ENCODE data around the gene TUBA8. TPM values are rescaled to one million over a fixed set of nuclear protein-coding genes. Genes with fewer than 3 reads are reported as not detected.
"Not testable (repeated sequence)": the region's sequence is repeated elsewhere in the genome, so short reads cannot be mapped to it uniquely, and the experiment has no call there.

The TUBA8 gene
- total RNA-seq, 2 donors from 2014 or later, result 1.3 to 2.9 TPM

DNA sequence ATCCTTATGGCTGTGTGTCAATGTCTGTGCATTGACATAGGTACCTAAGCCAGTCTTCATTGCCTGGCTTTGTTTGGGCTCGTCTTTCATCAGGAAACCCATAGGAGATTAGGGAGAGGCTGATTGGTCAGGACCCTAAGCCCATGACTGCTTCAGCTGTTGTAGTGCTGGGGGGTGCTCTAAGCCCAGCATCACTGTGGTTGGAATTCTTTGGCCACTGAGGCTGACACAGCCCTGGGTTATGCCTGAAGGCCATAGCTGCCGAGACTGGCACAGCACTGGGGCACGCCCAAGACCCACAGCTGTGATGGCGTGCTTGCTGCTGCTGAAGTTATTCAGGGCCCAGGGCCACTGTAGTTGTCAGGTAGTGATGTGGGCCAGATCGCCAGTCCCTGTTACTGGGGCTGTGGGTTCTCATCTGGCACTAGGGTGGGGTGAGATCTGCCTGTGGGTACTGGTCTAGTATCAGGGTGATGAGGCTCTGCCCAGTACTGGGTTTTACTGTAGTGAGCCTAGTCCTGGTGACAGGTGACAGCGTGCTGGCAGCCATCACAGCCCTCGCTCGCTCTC is 44.3 kb downstream of the TUBA8 start:
- TF ChIP-seq POLR2A (IDR thresholded peaks at IDR 0.05) (no peak), POLR2AphosphoS5 (IDR thresholded peaks at IDR 0.05) (no peak)
- TF ChIP-seq, protein P1, sequence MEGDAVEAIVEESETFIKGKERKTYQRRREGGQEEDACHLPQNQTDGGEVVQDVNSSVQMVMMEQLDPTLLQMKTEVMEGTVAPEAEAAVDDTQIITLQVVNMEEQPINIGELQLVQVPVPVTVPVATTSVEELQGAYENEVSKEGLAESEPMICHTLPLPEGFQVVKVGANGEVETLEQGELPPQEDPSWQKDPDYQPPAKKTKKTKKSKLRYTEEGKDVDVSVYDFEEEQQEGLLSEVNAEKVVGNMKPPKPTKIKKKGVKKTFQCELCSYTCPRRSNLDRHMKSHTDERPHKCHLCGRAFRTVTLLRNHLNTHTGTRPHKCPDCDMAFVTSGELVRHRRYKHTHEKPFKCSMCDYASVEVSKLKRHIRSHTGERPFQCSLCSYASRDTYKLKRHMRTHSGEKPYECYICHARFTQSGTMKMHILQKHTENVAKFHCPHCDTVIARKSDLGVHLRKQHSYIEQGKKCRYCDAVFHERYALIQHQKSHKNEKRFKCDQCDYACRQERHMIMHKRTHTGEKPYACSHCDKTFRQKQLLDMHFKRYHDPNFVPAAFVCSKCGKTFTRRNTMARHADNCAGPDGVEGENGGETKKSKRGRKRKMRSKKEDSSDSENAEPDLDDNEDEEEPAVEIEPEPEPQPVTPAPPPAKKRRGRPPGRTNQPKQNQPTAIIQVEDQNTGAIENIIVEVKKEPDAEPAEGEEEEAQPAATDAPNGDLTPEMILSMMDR (IDR thresholded peaks at IDR 0.05), result no peak
- H3K36me3 ChIP-seq, result no peaks in the 10 kb centered on the region
- WGBS, result 95% methylated on average over 5 of the region's 8 CpGs
- no peak overlapping the region for H3K27ac ChIP-seq
- H3K4me1 ChIP-seq (replicated peaks), result no peaks in the 10 kb centered on the region
- DNase-seq (ENCODE audit: low spot score), result no peak
- H3K27me3 ChIP-seq (replicated peaks; ENCODE audit: insufficient read depth), result no peaks in the 10 kb centered on the region
- intact Hi-C loops (cut with DNase I), result no loop called here
- no peaks in the 10 kb centered on the region for H3K9me3 ChIP-seq
- H3K4me3 ChIP-seq, result no peak overlapping the region

DNA sequence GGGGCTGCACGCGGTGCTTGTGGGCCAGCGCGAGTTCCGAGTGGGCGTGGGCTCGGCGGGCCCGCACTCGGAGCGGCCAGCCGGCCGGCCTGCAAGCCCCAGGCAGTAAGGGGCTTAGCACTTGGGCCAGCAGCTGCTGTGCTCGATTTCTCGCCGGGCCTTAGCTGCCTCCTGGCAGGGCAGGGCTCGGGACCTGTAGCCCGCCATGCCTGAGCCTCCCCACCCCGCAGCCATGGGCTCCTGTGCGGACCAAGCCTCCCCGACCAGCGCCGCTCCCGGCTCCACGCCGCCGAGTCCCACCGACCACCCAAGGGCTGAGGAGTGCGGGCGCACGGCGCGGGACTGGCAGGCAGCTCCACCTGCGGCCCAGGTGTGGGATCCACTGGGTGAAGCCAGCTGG is 44.9 kb downstream of the TUBA8 start:
- H3K4me3 ChIP-seq; H3K4me1 ChIP-seq (replicated peaks); H3K9me3 ChIP-seq; H3K27me3 ChIP-seq (replicated peaks; ENCODE audit: insufficient read depth); H3K36me3 ChIP-seq; H3K27ac ChIP-seq; DNase-seq (ENCODE audit: low spot score); intact Hi-C loops (cut with DNase I): not testable (repeated sequence)
- 97% methylated on average over 34 of the region's 34 CpGs for WGBS

DNA sequence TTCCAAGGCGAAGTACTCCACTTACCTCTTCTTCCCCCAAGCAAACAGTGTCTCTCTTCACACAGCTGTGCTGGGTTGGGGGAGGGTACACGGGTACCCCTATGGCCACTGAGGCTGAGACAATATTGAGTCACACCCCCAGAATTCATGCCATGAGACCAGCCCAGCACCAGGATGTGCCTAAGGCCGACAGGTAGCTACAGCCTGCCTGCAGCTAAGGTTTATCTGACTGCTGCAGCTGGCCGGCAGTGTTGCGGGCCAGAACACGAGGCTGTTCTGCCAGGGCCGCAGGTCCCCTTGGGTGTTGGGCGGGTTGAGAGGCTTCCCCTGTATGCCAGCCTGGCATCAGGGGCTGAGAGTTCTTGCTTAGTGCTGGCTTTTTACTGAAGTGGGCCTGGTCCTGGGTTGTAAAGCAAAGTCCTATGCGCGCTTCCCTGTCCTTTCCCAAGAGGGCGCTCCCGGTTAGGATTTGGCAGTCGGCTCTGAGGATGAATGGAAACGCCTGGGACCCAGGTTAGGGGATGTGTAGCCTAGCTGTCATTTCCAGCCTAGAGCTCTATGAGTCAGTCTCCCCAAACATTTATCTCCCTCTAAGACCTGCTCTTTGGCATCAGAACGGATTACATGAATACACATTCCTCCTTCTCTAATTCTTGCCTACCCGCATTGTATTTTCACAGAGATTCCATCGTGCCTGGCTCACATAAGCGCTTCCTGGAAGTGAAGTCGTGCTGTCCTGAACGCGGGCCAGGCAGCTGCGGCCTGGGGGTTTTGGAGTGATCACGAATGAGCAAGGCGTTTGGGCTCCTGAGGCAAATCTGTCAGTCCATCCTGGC is 46.5 kb downstream of the TUBA8 start:
- TF ChIP-seq POLR2AphosphoS5 (IDR thresholded peaks at IDR 0.05) (no peak), POLR2A (IDR thresholded peaks at IDR 0.05) (no peak)
- TF ChIP-seq, protein P1 (IDR thresholded peaks at IDR 0.05), result peak in 3 of 4 experiments; percentile 30 to 56 (median 39)
- no peaks in the 10 kb centered on the region for H3K36me3 ChIP-seq
- peak; percentile 55 for DNase-seq (ENCODE audit: low spot score)
- WGBS, result 42% methylated on average over 24 of the region's 24 CpGs
- no peaks in the 10 kb centered on the region for H3K9me3 ChIP-seq
- H3K27me3 ChIP-seq (replicated peaks; ENCODE audit: insufficient read depth), result no peaks in the 10 kb centered on the region
- no peaks in the 10 kb centered on the region for H3K4me1 ChIP-seq (replicated peaks)
- intact Hi-C loops (cut with DNase I), result no loop called here
- no peak overlapping the region for H3K27ac ChIP-seq
- no peak overlapping the region for H3K4me3 ChIP-seq

DNA sequence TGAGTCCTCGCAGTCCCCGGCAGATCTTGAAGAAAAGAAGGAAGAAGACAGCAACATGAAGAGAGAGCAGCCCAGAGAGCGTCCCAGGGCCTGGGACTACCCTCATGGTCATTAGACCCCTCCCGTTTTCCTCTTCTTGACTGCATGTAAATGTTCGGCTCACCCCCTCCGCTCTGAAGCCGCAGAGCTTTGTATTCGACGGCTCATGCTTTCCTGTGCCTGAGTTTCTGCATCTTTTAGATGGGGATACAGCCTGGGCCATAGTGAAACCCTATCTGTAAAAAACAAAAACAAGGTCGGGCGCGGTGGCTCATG is 47.1 kb downstream of the TUBA8 start:
- no peaks in the 10 kb centered on the region for H3K36me3 ChIP-seq
- no peak for DNase-seq (ENCODE audit: low spot score)
- H3K9me3 ChIP-seq, result no peaks in the 10 kb centered on the region
- intact Hi-C loops (cut with DNase I), result no loop called here
- H3K27me3 ChIP-seq (replicated peaks; ENCODE audit: insufficient read depth), result no peaks in the 10 kb centered on the region
- TF ChIP-seq POLR2AphosphoS5 (IDR thresholded peaks at IDR 0.05) (no peak), POLR2A (IDR thresholded peaks at IDR 0.05) (no peak)
- TF ChIP-seq, protein P1 (IDR thresholded peaks at IDR 0.05), result no peak
- H3K4me1 ChIP-seq (replicated peaks), result no peaks in the 10 kb centered on the region
- H3K4me3 ChIP-seq, result no peak overlapping the region
- 89% methylated on average over 12 of the region's 12 CpGs for WGBS
- no peak overlapping the region for H3K27ac ChIP-seq

DNA sequence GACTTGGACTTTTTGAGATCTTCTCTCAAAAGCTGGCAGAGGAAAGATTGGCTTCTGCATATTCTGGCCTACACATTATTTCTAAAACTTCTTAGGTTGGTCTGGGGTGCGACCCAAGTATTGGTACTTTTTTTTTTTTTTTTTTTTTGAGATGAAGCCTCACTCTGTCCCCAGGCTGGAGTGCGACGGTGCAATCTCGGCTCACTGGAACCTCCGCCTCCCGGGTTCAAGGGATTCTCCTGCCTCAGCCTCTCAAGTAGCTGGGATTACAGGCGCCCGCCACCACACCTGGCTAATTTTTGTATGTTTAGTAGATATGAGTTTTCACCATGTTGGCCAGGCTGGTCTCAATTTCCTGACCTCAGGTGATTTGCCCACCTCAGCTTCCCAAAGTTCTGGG is 50.0 kb downstream of the TUBA8 start:
- intact Hi-C loops (cut with DNase I); H3K4me1 ChIP-seq (replicated peaks); H3K36me3 ChIP-seq; DNase-seq (ENCODE audit: low spot score); H3K27me3 ChIP-seq (replicated peaks; ENCODE audit: insufficient read depth); H3K9me3 ChIP-seq; H3K4me3 ChIP-seq; H3K27ac ChIP-seq: not testable (repeated sequence)
- WGBS, result 97% methylated on average over 8 of the region's 8 CpGs

DNA sequence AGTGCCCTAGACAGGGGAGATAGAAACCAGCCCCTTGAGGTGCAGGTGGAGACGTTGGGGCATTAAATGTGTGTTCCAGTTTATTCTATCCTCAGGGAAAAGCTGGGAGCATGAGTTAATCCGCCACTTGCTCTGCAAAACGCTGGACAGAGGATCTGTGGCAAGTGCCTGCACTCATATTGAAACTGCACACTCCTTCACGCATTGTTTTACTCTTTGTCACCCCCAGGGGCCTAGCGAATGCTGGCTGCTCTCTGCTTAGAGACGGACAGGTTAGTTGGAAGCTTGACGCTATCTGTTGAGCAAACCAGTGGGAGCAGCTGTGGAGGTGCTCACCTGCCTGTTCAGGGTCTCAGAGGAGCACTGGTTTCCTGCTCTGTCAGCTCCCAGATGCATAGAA is 53.2 kb downstream of the TUBA8 start:
- 73% methylated on average over 7 of the region's 7 CpGs for WGBS
- H3K27ac ChIP-seq; H3K27me3 ChIP-seq (replicated peaks; ENCODE audit: insufficient read depth); H3K4me1 ChIP-seq (replicated peaks); H3K36me3 ChIP-seq; H3K4me3 ChIP-seq; H3K9me3 ChIP-seq; intact Hi-C loops (cut with DNase I); DNase-seq (ENCODE audit: low spot score): not testable (repeated sequence)

DNA sequence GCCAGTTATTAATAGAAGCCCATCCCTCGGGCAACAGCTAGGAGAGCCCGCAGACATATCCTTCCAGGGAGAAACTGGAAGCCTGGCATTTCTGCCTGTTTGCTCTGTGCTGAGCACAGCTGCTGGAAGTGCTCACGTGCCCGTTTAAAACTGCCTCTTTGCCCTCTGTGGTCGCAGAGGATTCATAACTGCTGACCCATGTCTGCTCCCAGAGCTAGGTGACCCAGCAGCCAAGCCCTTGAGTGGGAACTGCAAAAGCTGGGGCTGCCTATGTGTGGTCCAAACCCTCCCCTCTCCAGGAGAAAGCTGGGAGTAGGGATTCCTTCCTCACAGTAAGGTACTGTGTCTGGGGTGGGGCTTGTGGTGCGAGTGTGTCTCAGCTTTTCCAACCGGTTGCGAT is 54.0 kb downstream of the TUBA8 start:
- H3K4me3 ChIP-seq; H3K27me3 ChIP-seq (replicated peaks; ENCODE audit: insufficient read depth); H3K4me1 ChIP-seq (replicated peaks); H3K27ac ChIP-seq; H3K9me3 ChIP-seq; intact Hi-C loops (cut with DNase I); DNase-seq (ENCODE audit: low spot score); H3K36me3 ChIP-seq: not testable (repeated sequence)
- WGBS, result 41% methylated on average over 4 of the region's 8 CpGs

DNA sequence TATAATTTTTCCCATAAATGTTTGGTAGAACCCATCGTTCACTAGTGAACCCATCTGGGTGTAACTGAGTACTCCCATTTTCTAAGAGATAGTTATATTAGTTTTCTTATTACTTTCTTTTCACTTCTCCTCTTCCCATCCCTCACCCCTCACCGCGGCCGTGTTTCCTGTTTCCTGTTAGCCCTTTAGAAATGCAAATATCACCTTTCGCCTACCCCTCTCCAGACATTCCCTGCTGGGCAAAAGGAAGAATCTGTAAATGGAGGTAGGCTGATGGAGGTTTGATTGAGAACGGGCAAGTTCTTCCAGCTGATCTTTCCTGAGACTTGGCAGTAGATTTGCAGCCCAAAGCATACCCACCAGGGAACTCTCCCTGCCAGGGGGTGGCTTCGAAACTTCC is 54.7 kb downstream of the TUBA8 start:
- 100% methylated on average over 2 of the region's 7 CpGs for WGBS

DNA sequence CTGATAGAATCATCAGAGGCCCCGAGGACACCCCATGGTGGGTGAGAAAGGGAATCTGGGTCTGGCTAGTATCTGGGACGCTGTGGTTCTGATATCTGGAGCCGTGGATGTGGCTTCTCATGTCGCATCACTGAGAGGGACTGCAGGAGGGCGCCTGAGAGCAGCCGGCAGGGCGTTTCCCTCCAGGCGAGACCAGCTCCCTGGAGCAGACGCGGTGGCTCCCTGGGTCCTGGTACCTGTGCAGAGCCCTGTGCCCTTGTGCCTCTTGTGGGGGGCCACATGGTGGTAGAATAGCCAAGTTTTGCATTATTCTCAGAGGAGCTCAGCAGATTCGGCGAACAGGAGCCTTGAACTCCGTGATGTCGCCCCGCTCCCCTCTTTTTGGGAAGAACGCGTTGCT is 59.7 kb downstream of the TUBA8 start:
- DNase-seq (ENCODE audit: low spot score); H3K27ac ChIP-seq; H3K27me3 ChIP-seq (replicated peaks; ENCODE audit: insufficient read depth); H3K4me3 ChIP-seq; intact Hi-C loops (cut with DNase I); H3K36me3 ChIP-seq; H3K9me3 ChIP-seq; H3K4me1 ChIP-seq (replicated peaks): not testable (repeated sequence)
- WGBS, result 91% methylated on average over 17 of the region's 17 CpGs

More for the DNA sequence above, 54.7 kb downstream of the TUBA8 start:
- intact Hi-C loops (cut with DNase I); H3K27me3 ChIP-seq (replicated peaks; ENCODE audit: insufficient read depth); H3K27ac ChIP-seq; H3K4me1 ChIP-seq (replicated peaks); H3K9me3 ChIP-seq; H3K36me3 ChIP-seq; H3K4me3 ChIP-seq; DNase-seq (ENCODE audit: low spot score): not testable (repeated sequence)
